HepG2 (cell line): Measurements from ENCODE around the gene ANO10. TPM values are rescaled to one million over a fixed set of nuclear protein-coding genes. Genes with fewer than 3 reads are reported as not detected.

Source experiments
- DNMT3B ChIP-seq: conservative IDR thresholded peaks from 2 replicates; pipeline ENCODE4 v1.6.1; 2016; ENCODE audit warnings: missing biosample characterization, control low read depth
- GATAD1 ChIP-seq: IDR thresholded peaks from 2 replicates; pipeline ENCODE4 v1.6.1; 2016; ENCODE audit warnings: missing genetic modification reagents, missing compliant biosample characterization
- KMT2A ChIP-seq: sonication (generic); formaldehyde crosslinking; IDR thresholded peaks from 2 replicates; pipeline ENCODE4 v1.4.0; 2020; ENCODE audit warnings: missing genetic modification reagents
- NR2F2 ChIP-seq: IDR thresholded peaks from 2 replicates; pipeline ENCODE4 v1.6.1; 2012; ENCODE audit warnings: low read depth, inconsistent platforms, borderline replicate concordance
- PPARG ChIP-seq: conservative IDR thresholded peaks from 2 replicates; pipeline ENCODE4 v1.6.1; 2016; ENCODE audit warnings: missing biosample characterization, missing genetic modification reagents
- RARA ChIP-seq: IDR thresholded peaks from 2 replicates; pipeline ENCODE4 v1.6.1; 2016; ENCODE audit warnings: missing genetic modification reagents, missing compliant biosample characterization
- SKI ChIP-seq: fragments of 450-650 bp; IDR thresholded peaks from one replicate; pipeline ENCODE4 v1.6.1; 2018; ENCODE audit warnings: mild to moderate bottlenecking; ENCODE audit not compliant: partially characterized antibody
- ZBTB44 ChIP-seq: sonication (generic); formaldehyde crosslinking; IDR thresholded peaks from 2 replicates; pipeline ENCODE4 v1.4.0; 2020; ENCODE audit warnings: missing genetic modification reagents
- ZNF766 ChIP-seq: sonication (generic); formaldehyde crosslinking; IDR thresholded peaks from 2 replicates; pipeline ENCODE4 v1.5.0; 2020; ENCODE audit warnings: missing genetic modification reagents, borderline replicate concordance
- polyA plus RNA-seq, 8 experiments: library from polyadenylated mRNA; depleted of rRNA in 3 of 8; stranded (reverse) in 7 of 8; unstranded in 1 of 8; fragments of >200 nt; fragmentation: Illumina TruSeq in 4 of 8; extraction: Trizol in 4 of 8; gene quantifications; 2 replicates each; pipeline versions ENCODE4 v1.2.1 to v1.2.3, GENCODE V29; 2011 to 2016; ENCODE audit warnings: low read depth in 4 of 8, missing spikeins in 1 of 8, mixed read lengths in 1 of 8; ENCODE audit not compliant: insufficient read depth in 1 of 8
- total RNA-seq, 5 experiments: library from RNA; depleted of rRNA; stranded (reverse); fragments of >200 nt; fragmentation: Illumina TruSeq; extraction: Trizol; gene quantifications; 2 replicates each; pipeline ENCODE4 v1.2.3, GENCODE V29; 2016; ENCODE audit warnings: low read depth in 1 of 5
- TF ChIP-seq, protein P1 (sequence below): IDR thresholded peaks from 2 replicates; pipeline ENCODE4 v1.4.0; 2020; ENCODE audit warnings: mild to moderate bottlenecking, missing genetic modification reagents
- TF ChIP-seq, protein P2 (sequence below): fragments of 450-650 bp; IDR thresholded peaks from 2 replicates; pipeline ENCODE4 v1.6.1; 2017
- TF ChIP-seq, protein P3 (sequence below): sonication (generic); formaldehyde crosslinking; IDR thresholded peaks from 2 replicates; pipeline ENCODE4 v1.5.1; 2020; ENCODE audit warnings: mild to moderate bottlenecking, missing genetic modification reagents, moderate library complexity
- TF ChIP-seq, protein P4 (sequence below), 2 experiments: fragments of 450-650 bp in 1 of 2; sonication (generic) in 1 of 2; formaldehyde crosslinking; IDR thresholded peaks; 2 replicates each; pipeline versions ENCODE4 v1.5.0 to v1.8.0; 2020 to 2022; ENCODE audit warnings: mild to moderate bottlenecking in 1 of 2, missing genetic modification reagents in 1 of 2
- TF ChIP-seq, protein P5 (sequence below): IDR thresholded peaks from 2 replicates; pipeline ENCODE4 v1.6.1; 2016; ENCODE audit warnings: mild to moderate bottlenecking

The ANO10 gene
- total and polyA plus RNA-seq, 2 of the 13 experiments (the other 11 are each of a cell fraction or from before 2014, with no cell fraction given) = 10.4 to 13.1 TPM

DNA sequence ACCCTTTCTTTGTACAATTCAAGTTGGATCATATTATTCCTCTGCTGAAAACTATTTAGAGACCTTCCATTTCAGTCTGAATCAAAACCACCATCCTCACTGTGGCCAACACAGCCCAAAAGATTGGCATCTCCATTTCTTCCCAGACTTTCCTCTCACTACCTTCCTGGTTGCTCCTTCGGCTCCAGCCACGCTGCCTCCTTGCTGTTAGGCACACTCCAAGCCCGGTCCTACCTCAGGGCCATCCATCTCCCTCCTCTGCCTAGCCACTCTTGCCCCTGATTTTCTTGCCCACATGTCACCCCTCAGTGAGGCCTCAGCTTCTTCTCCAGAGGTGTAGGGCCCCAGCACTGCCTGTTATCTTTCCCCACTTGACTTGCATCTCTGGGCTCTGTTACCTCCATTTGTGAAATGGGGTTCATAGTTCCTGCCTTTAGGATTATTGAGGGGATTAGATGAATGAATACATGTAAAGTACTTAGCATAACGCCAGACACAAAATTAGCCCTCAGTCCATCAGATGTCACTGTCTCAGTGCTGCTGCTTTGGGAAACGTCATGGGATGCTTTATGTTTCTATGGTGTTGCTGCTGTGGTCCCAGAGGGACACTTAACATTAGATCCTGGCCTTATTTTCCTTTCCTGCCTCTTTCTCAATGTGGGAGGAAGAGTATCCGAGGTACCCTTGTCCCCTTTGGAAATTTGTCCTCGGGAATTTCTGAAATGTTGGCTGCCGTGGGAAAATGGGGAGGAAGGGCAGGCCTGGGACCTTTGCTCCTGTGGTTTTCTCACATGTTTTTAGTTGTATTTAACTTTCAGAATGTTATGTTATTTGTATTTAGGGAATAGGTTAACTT lies 304.1 kb downstream of the ANO10 start (continued):
- TF ChIP-seq ZBTB44 (CRISPR knock-in tag) = no peak
- TF ChIP-seq, protein P1, sequence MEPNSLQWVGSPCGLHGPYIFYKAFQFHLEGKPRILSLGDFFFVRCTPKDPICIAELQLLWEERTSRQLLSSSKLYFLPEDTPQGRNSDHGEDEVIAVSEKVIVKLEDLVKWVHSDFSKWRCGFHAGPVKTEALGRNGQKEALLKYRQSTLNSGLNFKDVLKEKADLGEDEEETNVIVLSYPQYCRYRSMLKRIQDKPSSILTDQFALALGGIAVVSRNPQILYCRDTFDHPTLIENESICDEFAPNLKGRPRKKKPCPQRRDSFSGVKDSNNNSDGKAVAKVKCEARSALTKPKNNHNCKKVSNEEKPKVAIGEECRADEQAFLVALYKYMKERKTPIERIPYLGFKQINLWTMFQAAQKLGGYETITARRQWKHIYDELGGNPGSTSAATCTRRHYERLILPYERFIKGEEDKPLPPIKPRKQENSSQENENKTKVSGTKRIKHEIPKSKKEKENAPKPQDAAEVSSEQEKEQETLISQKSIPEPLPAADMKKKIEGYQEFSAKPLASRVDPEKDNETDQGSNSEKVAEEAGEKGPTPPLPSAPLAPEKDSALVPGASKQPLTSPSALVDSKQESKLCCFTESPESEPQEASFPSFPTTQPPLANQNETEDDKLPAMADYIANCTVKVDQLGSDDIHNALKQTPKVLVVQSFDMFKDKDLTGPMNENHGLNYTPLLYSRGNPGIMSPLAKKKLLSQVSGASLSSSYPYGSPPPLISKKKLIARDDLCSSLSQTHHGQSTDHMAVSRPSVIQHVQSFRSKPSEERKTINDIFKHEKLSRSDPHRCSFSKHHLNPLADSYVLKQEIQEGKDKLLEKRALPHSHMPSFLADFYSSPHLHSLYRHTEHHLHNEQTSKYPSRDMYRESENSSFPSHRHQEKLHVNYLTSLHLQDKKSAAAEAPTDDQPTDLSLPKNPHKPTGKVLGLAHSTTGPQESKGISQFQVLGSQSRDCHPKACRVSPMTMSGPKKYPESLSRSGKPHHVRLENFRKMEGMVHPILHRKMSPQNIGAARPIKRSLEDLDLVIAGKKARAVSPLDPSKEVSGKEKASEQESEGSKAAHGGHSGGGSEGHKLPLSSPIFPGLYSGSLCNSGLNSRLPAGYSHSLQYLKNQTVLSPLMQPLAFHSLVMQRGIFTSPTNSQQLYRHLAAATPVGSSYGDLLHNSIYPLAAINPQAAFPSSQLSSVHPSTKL (CRISPR knock-in tag) = peak; percentile 31; the same call in 1 of the 2 replicates
- 0 out of 2 replicates have a peak, but pooled peaks have one; percentile 25 for TF ChIP-seq NR2F2
- TF ChIP-seq SKI = no peak
- TF ChIP-seq, protein P2, sequence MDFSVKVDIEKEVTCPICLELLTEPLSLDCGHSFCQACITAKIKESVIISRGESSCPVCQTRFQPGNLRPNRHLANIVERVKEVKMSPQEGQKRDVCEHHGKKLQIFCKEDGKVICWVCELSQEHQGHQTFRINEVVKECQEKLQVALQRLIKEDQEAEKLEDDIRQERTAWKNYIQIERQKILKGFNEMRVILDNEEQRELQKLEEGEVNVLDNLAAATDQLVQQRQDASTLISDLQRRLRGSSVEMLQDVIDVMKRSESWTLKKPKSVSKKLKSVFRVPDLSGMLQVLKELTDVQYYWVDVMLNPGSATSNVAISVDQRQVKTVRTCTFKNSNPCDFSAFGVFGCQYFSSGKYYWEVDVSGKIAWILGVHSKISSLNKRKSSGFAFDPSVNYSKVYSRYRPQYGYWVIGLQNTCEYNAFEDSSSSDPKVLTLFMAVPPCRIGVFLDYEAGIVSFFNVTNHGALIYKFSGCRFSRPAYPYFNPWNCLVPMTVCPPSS = no peak
- TF ChIP-seq, protein P3, sequence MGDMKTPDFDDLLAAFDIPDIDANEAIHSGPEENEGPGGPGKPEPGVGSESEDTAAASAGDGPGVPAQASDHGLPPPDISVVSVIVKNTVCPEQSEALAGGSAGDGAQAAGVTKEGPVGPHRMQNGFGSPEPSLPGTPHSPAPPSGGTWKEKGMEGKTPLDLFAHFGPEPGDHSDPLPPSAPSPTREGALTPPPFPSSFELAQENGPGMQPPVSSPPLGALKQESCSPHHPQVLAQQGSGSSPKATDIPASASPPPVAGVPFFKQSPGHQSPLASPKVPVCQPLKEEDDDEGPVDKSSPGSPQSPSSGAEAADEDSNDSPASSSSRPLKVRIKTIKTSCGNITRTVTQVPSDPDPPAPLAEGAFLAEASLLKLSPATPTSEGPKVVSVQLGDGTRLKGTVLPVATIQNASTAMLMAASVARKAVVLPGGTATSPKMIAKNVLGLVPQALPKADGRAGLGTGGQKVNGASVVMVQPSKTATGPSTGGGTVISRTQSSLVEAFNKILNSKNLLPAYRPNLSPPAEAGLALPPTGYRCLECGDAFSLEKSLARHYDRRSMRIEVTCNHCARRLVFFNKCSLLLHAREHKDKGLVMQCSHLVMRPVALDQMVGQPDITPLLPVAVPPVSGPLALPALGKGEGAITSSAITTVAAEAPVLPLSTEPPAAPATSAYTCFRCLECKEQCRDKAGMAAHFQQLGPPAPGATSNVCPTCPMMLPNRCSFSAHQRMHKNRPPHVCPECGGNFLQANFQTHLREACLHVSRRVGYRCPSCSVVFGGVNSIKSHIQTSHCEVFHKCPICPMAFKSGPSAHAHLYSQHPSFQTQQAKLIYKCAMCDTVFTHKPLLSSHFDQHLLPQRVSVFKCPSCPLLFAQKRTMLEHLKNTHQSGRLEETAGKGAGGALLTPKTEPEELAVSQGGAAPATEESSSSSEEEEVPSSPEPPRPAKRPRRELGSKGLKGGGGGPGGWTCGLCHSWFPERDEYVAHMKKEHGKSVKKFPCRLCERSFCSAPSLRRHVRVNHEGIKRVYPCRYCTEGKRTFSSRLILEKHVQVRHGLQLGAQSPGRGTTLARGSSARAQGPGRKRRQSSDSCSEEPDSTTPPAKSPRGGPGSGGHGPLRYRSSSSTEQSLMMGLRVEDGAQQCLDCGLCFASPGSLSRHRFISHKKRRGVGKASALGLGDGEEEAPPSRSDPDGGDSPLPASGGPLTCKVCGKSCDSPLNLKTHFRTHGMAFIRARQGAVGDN = peak; percentile 59
- TF ChIP-seq, protein P4, sequence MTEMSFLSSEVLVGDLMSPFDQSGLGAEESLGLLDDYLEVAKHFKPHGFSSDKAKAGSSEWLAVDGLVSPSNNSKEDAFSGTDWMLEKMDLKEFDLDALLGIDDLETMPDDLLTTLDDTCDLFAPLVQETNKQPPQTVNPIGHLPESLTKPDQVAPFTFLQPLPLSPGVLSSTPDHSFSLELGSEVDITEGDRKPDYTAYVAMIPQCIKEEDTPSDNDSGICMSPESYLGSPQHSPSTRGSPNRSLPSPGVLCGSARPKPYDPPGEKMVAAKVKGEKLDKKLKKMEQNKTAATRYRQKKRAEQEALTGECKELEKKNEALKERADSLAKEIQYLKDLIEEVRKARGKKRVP (CRISPR knock-in tag; IDR thresholded peaks at IDR 0.05) = no peak
- TF ChIP-seq DNMT3B (CRISPR knock-in tag) = 0 out of 2 replicates have a peak, but pooled peaks have one; percentile 1
- peak; percentile 89 for TF ChIP-seq PPARG (CRISPR knock-in tag)
- TF ChIP-seq KMT2A (CRISPR knock-in tag) = 0 out of 2 replicates have a peak, but pooled peaks have one; percentile 20
- TF ChIP-seq GATAD1 (CRISPR knock-in tag) = peak; percentile 2; the same call in 1 of the 2 replicates
- TF ChIP-seq, protein P5, sequence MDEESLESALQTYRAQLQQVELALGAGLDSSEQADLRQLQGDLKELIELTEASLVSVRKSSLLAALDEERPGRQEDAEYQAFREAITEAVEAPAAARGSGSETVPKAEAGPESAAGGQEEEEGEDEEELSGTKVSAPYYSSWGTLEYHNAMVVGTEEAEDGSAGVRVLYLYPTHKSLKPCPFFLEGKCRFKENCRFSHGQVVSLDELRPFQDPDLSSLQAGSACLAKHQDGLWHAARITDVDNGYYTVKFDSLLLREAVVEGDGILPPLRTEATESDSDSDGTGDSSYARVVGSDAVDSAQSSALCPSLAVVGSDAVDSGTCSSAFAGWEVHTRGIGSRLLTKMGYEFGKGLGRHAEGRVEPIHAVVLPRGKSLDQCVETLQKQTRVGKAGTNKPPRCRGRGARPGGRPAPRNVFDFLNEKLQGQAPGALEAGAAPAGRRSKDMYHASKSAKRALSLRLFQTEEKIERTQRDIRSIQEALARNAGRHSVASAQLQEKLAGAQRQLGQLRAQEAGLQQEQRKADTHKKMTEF (CRISPR knock-in tag) = no peak
- TF ChIP-seq RARA (CRISPR knock-in tag) = peak; percentile 47
- no peak for TF ChIP-seq ZNF766 (CRISPR knock-in tag)
